GM13977 (cell line): Measurements from ENCODE around the gene GMPR2.

Experiments used
- DNase-seq: peaks from one replicate; pipeline ENCODE4 v3.0.0; 2012; ENCODE audit warnings: low spot score
- CTCF ChIP-seq: IDR thresholded peaks from 2 replicates; pipeline ENCODE4 v1.5.1; 2012; ENCODE audit warnings: mild to moderate bottlenecking, control low read depth; ENCODE audit not compliant: insufficient read depth; ENCODE audit errors: extremely low read depth, missing control alignments
- in situ Hi-C: fragments of 300-500 bp; cut with MboI; formaldehyde crosslinking; loops from one replicate; pipeline ENCODE4 v1.12.0; 2022; ENCODE audit warnings: low sequenced_read_pairs, low pct_unique_long_range_greater_than_20kb, mixed read lengths, inconsistent platforms; ENCODE audit not compliant: unreplicated experiment

Gene GMPR2

GRCh38 chr14:24232645-24233537 lies at the start of gene GMPR2:
GMPR2 (plus strand) TSS chr14:24232929; CDS start chr14:24233254, 325 bp downstream.
- peak; percentile 65 for DNase-seq
- in situ Hi-C loops: no loop called here
- TF ChIP-seq CTCF: no peak

- DNase-seq: no peak
- in situ Hi-C loops: no loop called here
- no peak for TF ChIP-seq CTCF
Observed at GRCh38 chr14:24183014-24183481, 49.7 kb upstream of the GMPR2 start.

DNA sequence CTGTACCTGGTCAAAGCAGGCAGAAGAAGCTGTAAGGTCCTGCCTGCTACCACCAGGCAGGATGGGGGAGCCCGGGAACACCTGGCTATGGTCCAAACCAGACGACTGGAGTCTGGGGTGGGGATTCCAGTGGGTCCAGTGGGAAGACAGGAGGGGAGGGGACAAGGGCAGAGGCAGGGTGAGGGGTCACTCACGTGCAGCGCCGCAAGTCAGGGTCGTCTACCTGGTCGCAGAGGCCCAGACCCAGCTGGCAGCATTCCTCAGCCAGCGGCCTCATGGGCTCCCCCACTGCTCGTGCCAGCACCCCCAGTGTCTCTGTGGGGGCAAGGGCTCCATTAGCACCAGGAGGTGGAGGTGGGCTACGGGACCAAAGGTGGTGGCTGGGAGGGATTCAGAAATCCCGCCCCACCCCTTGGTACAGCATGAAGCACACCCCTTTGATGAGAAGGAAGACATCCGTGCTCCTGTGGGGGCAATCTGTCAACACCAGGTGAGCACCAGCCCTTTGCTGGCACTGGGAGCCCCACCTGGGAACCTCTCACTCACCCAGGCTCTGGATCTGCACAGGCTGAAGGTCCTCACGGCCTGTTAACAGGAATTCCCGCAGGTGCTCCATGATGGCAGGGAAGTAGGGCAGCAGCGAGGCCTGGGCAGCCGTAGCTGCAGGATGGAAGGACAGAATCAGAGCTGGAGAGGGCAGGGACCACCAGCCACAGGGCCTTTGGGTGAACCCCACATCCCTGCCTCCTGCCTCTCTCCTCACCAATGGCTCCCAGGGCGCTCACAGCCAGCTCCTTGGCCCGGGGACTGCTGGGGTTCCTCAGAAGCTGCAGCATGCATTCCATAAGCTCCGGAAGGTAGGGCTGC lies 48.4 kb upstream of the GMPR2 start:
- TF ChIP-seq CTCF: no peak
- no peak for DNase-seq
- in situ Hi-C loops: no loop called here

- no peak for DNase-seq
- TF ChIP-seq CTCF: no peak
- in situ Hi-C loops: no loop called here
Observed at GRCh38 chr14:24185026-24185425, 47.7 kb upstream of the GMPR2 start.

- in situ Hi-C loops: no loop called here
- TF ChIP-seq CTCF: no peak
- DNase-seq: no peak
Observed at GRCh38 chr14:24185741-24186140, 47.0 kb upstream of the GMPR2 start.

- no peak for DNase-seq
- no peak for TF ChIP-seq CTCF
- in situ Hi-C loops: no loop called here
Observed at GRCh38 chr14:24186831-24187538, 45.7 kb upstream of the GMPR2 start.
